Measurements from ENCODE around the gene ZNHIT3.
A peak's percentile ranks its signal among the peaks of the same experiment; 100 is the strongest.

ZNHIT3 gene

DNA sequence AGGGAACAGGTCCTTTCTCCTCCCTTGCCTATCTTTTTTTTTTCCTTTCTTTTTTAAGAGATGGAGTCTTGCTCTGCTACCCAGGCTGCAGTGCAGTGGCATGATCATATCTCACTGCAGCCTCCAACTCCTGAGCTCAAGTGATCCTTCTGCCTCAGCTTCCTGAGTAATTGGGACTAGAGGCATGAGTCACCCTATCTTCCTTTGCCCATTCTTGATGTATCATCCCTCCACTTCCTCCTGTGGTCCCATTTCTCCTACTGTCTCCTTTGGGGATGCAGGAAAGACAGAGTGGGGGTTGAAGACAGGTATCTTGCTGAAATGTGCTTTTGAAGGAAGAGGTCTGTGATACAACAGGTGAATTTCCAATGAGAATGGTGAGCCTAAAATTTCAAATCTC is 42.6 kb downstream of the ZNHIT3 start:
- DNase-seq (ENCODE audit: low read depth): peak; percentile 36
- TF ChIP-seq, protein P1, sequence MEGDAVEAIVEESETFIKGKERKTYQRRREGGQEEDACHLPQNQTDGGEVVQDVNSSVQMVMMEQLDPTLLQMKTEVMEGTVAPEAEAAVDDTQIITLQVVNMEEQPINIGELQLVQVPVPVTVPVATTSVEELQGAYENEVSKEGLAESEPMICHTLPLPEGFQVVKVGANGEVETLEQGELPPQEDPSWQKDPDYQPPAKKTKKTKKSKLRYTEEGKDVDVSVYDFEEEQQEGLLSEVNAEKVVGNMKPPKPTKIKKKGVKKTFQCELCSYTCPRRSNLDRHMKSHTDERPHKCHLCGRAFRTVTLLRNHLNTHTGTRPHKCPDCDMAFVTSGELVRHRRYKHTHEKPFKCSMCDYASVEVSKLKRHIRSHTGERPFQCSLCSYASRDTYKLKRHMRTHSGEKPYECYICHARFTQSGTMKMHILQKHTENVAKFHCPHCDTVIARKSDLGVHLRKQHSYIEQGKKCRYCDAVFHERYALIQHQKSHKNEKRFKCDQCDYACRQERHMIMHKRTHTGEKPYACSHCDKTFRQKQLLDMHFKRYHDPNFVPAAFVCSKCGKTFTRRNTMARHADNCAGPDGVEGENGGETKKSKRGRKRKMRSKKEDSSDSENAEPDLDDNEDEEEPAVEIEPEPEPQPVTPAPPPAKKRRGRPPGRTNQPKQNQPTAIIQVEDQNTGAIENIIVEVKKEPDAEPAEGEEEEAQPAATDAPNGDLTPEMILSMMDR (IDR thresholded peaks at IDR 0.05; ENCODE audit: low read length, missing control alignments): no peak
- H3K4me3 ChIP-seq (replicated peaks; ENCODE audit: low read depth, low read length): no peak overlapping the region

GRCh38 chr17:36532435-36532975 is 46.0 kb downstream of the ZNHIT3 start:
- DNase-seq (ENCODE audit: low read depth): no peak
- no peak overlapping the region for H3K4me3 ChIP-seq (replicated peaks; ENCODE audit: low read depth, low read length)
- TF ChIP-seq, protein P1 (IDR thresholded peaks at IDR 0.05; ENCODE audit: low read length, missing control alignments): no peak

GRCh38 chr17:36533935-36534839 is 47.7 kb downstream of the ZNHIT3 start:
- TF ChIP-seq, protein P1 (IDR thresholded peaks at IDR 0.05; ENCODE audit: low read length, missing control alignments): peak; percentile 49
- H3K4me3 ChIP-seq (replicated peaks; ENCODE audit: low read depth, low read length): peak overlapping the region; percentile 92
- DNase-seq (ENCODE audit: low read depth): peak; percentile 47

DNA sequence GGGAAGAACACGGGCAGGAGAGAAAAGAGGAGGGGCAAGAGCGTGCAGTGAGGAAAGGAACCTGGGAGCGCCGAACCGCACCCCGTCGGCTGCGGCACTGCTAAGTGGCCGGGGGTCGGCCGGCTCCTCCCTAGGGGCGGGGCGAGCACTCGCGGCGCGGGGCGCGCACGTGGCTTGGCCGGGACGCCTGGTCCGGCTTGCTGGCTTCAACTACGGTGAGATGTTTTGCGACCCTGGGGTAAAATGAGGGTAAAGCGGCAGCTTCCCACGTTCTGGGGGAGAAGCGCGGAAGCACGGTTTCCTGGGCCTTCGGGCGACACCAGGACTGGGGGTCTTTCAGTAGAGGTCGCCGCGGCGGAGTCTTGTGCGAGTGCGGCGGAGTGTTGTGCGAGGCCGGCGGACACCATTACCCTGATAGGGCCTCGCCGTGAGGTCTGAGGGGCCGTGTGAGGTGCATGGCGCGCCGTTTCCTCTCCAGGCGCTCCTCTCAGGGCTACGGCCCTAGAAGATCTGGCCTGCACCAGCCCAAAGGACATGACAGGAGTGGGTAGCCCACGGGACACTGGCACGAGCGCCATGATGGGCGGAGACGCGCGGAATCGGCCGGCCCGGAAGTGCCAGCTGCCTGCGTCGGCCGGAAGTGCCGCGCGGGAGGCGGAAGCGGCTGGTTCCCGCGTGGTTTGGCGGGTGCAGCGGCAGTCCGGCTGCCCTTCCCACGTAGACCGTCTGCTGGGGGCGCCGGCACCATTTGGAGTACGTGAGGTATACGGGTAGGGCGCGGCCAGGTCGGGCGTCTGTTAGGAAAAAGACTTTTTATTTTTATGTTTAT is 48.6 kb downstream of the ZNHIT3 start, which contains the start of the genes MYO19 and PIGW:
Gene MYO19 (minus strand): TSS at position 29 of the 829 bp plus-strand sequence. CDS start 2,330 bp downstream, outside the sequence.
Gene PIGW (plus strand): TSS at position 148 of the 829 bp plus-strand sequence. CDS start 2,115 bp downstream, outside the sequence.
- TF ChIP-seq, protein P1 (IDR thresholded peaks at IDR 0.05; ENCODE audit: low read length, missing control alignments): no peak
- DNase-seq (ENCODE audit: low read depth): peak; percentile 89
- peak within 1 kb of the TSS; percentile 92 for H3K4me3 ChIP-seq (replicated peaks; ENCODE audit: low read depth, low read length)

GRCh38 chr17:36535669-36536081 is 49.2 kb downstream of the ZNHIT3 start:
- no peak for DNase-seq (ENCODE audit: low read depth)

DNA sequence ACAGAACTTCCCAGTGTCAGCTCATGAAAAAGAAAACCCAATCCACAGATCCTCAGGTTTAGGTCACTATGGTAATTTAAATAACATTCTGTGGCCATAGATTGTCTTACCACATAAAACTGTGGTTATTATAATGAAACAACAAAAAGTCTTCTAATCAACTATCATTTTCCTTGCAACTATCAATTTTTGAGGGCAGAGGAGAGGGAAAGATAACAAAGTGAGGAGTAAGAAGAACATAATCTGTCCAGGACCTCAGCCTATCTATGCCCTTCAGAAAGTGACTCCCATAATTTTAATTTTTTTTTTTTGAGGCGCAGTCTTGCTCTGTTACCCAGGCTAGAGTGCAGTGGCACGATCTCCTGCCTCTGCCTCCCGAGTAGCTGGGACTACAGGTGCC is 54.2 kb downstream of the ZNHIT3 start:
- no peak for DNase-seq (ENCODE audit: low read depth)

More at GRCh38 chr17:36535669-36536081, 49.2 kb downstream of the ZNHIT3 start:
- H3K4me3 ChIP-seq (replicated peaks; ENCODE audit: low read depth, low read length): peak overlapping the region; percentile 92
- TF ChIP-seq, protein P1 (IDR thresholded peaks at IDR 0.05; ENCODE audit: low read length, missing control alignments): no peak

More for the DNA sequence above, 54.2 kb downstream of the ZNHIT3 start:
- TF ChIP-seq, protein P1 (IDR thresholded peaks at IDR 0.05; ENCODE audit: low read length, missing control alignments): no peak
- no peak overlapping the region for H3K4me3 ChIP-seq (replicated peaks; ENCODE audit: low read depth, low read length)
